ENCODE data around the gene CD44.
"Not testable (repeated sequence)": the region's sequence is repeated elsewhere in the genome, so short reads cannot be mapped to it uniquely, and the experiment has no call there.

CD44 gene

DNA sequence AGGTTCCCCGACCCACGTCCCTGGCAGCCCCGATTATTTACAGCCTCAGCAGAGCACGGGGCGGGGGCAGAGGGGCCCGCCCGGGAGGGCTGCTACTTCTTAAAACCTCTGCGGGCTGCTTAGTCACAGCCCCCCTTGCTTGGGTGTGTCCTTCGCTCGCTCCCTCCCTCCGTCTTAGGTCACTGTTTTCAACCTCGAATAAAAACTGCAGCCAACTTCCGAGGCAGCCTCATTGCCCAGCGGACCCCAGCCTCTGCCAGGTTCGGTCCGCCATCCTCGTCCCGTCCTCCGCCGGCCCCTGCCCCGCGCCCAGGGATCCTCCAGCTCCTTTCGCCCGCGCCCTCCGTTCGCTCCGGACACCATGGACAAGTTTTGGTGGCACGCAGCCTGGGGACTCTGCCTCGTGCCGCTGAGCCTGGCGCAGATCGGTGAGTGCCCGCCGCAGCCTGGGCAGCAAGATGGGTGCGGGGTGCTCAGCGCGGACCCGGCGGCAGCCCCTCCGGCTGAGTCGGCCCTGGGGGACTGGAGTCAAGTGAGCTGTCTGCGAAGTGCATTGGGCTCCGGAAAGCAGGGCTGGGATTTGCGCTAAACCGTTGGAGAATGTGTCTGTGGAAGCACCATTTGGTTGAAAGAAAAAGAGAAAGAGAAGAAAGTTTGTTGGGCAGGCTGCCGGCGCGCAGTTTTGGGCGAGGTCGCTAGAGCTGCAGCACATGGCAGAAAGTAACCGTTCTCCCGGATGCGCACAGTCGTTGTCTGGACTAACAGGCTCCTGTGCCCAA, at the start of gene CD44:
TSS of gene CD44 (plus strand) at position 229 of the 779 bp plus-strand sequence. CDS start at position 362, 133 bp downstream.
- peak; percentile 91 to 93 for DNase-seq

- no peak for DNase-seq
These were observed 49.3 kb upstream of the CD44 start for GRCh38 chr11:35089666-35090065.

- no peak for DNase-seq
These were observed 48.8 kb upstream of the CD44 start for GRCh38 chr11:35090125-35090524.

DNA sequence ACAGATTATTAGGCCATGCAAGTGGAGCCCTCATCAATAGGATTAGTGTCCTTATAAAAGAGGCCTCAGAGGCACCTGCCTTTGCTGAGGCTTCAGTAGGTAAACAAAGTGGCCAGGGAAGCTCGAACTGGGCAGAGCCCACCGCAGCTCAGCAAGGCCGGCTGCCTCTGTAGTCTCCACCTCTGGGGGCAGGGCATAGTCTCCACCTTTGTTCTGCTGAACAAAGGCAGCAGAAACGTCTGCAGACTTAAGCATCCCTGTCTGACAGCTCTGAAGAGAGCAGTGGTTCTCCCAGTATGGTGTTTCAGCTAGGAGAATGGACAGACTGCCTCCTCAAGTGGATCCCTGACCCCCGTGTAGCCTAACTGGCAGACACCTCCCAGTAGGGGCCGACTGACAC, 48.0 kb upstream of the CD44 start:
- DNase-seq: not testable (repeated sequence)

DNA sequence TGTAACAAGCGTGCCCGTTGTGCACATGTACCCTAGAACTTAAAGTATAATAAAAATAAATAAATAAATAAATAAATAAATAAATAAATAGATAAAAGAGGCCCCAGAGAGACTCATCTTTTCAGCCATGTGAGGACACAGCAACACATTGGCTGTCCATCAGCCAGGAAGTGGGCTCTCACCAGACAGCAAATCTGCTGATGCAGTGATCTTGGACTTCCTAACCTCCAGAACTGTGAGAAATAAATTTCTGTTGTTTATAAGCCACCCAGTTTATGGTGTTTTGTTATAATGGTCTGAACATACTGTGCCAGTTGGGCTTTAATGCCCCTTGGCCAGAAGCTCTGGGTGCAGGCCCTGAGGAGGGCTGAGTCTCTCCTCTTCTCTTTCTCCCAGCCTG, 42.2 kb upstream of the CD44 start:
- no peak for DNase-seq

DNA sequence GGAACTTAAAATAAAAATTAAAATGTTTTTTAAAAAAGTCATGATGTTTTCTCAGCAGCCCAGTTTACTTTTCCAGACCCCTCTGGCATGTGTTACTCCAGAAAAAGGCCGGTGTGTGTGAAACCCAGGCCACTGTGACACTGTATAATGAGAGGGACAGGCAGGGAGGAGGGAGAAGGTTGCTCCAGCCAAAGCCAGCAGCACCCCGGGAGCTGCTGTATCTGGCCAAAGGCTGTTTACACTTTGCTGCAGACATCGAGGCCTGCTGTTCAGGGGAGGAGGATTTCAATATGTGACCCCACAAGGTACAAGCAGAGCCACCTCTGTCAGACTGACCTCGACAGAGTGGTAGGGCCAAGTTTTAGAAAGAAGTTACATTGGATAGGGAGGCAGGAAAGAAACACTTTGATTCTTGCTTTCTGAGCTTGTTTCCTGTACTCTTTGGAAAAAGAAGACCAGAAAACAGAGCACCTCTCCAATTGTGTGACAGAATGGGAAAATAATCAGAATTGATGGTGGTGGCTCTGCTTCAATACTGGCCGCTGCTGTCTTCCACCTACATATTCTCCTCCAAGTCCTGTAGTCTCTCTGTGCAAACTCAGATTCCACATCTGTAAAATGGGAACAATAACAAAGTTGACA, 41.0 kb upstream of the CD44 start:
- DNase-seq: no peak

- DNase-seq: no peak
These were observed 40.1 kb upstream of the CD44 start for GRCh38 chr11:35098855-35099254.

DNA sequence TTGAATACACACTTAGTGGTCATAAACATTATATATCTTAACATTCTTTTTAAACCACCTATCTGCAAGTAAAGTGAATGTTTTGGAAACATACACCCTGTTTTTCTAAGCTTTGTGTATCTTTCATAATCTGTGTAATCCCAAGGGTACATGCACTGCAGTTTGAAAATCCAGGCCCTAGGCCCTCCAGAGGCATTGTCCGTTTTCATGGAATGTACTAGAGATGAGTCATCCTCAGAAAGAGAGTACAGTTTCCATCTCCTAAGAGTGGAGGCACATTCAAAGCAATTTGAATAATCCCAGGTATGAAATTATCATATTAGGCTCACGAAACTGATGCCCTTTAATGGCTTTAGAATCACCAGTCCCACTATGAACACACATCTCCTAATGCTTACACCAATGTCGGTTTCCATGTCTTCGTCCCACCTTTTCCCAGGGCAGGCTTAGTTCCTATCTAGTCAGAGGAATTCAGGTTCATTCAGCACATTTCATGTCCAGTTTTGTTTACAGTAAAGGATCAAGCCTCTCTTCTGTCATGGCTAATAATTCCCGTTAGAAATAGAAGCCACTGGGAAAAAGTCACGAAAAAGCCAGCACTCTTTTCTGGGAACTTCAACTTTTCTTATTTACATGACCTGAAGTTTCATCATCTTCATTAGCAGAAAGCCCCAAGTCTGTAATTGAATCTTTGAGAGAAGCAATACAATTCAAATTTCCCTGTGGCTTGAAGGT, 39.5 kb upstream of the CD44 start:
- no peak for DNase-seq

DNA sequence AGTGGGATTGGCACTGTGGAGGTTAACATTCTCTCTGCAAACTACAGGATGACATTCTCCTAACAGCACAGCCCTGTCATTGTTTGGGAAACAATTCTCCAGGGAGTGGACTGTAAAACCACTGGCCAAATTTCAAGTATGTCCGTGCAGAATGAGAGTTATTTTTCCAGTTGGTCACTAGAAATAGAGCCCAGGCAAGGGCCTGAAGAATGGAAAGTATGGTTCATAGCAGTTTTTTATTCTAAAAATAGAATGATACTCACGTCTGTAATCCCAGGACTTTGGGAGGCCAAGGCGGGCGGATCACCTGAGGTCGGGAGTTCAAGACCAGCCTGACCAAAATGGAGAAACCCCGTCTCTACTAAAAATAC, 39.0 kb upstream of the CD44 start:
- DNase-seq: no peak

- DNase-seq: no peak
These were observed 37.7 kb upstream of the CD44 start for GRCh38 chr11:35101223-35101622.

- no peak for DNase-seq
These were observed 36.7 kb upstream of the CD44 start for GRCh38 chr11:35102267-35102666.

DNA sequence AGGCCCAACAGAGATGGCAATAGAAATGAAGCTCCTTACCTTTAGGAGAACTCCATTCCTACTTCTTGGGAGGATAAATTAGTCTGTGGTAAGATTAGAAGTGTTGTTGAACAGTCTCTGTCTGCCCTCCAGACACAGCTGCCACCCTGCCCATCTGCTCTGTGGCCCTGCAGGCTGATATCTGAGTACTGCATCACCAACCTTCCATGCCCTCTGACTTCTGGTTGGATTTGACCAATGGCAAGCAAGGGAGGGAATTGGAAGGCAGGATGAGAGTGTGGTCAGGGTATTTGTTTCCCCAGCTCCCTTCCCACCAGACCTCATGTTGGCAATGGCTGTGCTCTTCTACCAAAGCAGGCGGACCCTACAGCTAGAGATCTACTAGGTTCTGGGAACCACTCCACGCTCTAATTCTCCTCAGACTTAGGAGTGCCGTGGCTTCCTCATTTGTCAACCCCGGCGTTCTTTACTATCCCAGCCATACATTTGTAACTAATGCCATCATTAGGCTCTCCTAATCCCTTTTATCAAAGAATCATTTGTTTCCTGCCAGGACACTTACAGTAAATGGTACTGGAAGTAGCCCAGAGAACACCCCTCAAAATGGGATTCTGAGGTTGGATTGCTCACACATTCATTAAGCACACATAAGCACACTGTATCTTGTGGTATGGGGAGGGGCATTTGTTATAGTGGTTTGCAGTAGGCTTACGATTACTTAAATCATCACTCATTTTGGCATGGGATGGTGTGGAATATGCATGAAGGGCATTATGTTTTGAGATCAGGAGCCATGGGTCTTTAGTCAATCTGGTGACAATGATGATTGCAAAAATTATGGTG, 35.4 kb upstream of the CD44 start:
- no peak for DNase-seq

DNA sequence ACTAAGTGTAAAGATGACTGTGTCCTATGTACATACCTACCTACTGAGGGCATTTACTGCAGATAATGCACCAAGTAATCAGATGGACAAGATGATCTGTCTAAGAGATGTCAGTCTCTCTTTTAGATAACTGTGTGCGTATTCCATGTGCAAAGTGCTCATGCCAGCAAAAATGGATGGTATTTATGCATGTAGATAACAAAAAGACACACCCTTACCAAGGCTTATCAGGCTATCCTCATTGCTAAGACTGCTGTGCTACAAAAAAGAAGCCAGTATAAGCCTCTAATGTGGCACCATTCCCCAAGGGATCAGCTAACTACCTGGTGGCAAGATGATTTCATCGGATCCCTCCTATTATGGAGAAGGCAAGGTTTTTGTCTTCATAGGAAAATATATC, 34.3 kb upstream of the CD44 start:
- DNase-seq: no peak

DNA sequence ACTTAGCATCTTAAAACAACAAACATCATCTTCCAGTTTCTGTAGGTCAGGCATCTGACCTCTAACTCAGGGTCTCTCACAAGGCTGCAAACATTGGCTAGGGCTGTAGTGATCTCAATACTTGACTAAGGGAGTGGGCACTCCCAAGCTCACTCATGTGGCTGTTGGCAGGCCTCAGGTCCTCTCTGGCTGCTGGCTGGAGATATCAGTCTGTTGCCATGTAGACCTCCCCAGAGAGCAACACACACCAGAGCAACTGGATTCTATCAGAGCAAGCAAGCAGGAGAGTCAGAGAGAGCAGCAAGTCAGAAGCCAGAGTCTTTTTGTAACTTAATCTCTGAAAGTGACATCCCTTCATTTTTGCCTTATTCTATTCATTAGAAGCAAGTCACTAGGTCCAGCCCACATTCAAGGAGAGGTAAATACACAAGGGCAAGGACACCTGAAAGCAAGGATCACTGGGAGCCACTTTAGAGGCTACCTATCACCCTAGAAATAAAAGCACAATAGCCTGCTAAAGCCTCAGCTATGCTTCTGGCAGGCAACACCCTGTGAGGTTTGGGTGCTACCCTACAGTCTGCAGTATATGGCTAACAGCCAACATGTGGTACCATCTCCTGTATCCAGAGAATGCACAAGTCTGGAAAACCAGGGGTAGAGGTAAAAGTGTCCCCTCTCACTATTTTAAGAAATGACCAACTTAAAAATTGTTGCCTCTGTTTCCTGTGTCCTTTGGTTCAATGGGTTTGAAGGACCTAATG, 33.5 kb upstream of the CD44 start:
- DNase-seq: no peak

DNA sequence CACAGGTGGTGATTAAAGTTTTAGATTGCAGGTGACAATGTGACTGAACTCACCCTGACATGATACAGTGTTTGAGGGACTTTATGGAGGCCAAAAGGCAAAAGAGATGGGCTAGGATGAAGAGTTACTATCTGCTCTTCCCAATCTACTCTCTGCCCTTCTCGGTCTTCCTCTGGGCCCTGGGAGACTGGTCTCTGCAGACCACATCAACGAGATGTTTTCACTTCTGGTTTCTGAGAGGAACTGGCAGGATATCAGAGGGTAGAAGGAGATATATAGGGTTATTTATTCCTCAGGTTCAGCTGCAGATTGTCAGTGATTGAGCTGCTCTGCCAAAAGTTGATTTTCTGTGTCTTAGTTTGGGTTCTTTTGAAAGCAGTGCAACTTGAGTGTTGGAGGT, 32.4 kb upstream of the CD44 start:
- peak; percentile 18 to 32 for DNase-seq

DNA sequence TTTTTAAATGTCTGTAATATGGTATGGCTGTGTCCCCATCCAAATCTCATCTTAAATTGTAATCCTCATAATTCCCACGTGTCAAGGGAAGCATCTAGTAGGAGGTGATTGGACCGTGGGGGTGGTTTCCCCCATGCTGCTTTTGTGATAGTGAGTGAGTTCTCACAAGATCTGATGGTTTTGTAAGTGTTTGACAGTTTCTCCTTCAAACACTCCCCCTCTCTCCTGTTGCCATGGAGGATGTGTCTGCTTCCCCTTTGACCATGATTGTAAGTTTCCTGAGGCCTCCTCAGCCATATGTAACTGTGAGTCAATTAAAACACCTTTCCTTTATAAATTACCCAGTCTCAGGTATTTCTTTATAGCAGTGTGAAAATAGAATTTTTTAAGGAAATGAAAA, 31.1 kb upstream of the CD44 start:
- peak in 1 of 2 donors; percentile 36 for DNase-seq

- not testable (repeated sequence) for DNase-seq
These were observed 30.6 kb upstream of the CD44 start for GRCh38 chr11:35108336-35108735.

- DNase-seq: no peak
These were observed 29.9 kb upstream of the CD44 start for GRCh38 chr11:35109041-35109440.

DNA sequence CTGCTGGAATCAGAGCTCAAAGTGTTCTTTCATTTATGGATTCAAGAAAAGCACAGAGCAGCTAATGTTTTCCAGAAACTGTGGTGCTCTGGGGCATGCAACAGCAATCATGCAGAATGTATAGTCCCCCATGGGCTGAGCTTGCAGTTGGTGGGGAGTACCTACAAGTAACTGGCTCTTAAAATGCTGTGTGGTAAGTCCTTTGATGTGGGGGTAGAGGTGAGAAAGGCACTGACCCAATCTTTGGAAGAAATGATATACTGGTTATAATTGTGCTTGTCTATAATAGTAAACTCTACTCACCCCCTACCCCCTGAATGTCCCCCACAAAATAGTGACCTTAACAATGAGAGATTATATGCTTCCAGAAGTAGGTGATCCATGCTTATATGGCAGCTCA, 29.1 kb upstream of the CD44 start:
- DNase-seq: no peak

DNA sequence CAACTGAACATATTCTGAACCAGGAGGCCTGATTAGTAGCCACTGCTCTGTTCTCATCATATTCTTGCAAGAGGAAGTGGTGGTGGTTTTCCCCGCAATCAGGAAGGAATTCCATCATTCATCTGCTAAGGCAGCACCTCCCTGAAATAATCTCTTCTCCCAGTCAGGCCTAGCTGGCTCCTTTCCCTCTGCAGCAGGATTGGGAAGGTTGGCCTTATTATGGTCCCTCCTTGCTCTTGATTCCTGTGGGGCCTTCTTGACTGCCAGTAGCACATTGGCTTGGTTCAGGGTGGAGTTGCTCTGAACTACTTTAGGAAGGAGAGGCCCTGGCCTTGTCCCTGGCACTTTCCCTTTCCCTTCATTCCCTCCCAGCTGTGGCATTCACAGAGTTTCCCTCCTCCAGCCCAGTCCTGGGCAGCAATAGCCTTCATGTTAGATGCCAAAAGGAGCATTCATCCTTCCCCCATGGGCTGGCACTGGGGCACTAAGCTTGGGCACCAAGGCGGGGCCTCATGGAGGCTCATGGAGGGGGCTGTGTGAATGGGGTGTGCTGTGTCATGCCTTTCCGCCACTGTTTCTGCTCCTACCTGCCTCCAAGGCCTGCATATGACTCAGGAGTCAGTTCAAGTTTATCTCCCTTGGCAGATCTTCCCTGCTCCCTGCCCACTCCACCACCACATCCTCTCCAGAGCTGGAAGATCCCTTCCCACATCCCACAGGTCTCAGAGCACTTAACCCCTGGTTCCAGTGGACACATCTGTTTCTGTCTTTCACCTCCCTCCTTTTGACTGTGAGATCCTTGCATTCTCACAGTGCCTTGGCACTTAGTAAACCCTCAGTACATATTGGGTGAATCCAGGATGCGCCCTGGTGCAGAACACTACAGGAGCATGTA, 27.6 kb upstream of the CD44 start:
- DNase-seq: no peak
